ENCODE measurements around the gene THSD7B.

- TF ChIP-seq POLR2A (IDR thresholded peaks at IDR 0.05; ENCODE audit: low read length) (no peak), GATA1 (IDR thresholded peaks at IDR 0.05; ENCODE audit: low read depth, low read length) (no peak)
Measured at GRCh38 chr2:137357634-137358033, 592.3 kb downstream of the THSD7B start.

All from erythroblast (primary cell).